ENCODE data around the gene YBX1.

GRCh38 chr1:42680055-42680454 is 2.2 kb upstream of the YBX1 start:
- TF ChIP-seq POLR2A (IDR thresholded peaks at IDR 0.05) = no peak
- no peak for TF ChIP-seq CTCF (IDR thresholded peaks at IDR 0.05)

All from Peyer's patch (tissue), 4 donors.